Activated naive CD4-positive, alpha-beta T cell treated with anti-CD3 and anti-CD28 coated beads for 36 hours (primary cell): ENCODE data around the gene GDF10. TPM values are rescaled to one million over a fixed set of nuclear protein-coding genes. Genes with fewer than 3 reads are reported as not detected.
A peak's percentile ranks its signal among the peaks of the same experiment; 100 is the strongest.

Experiments used
- CTCF ChIA-PET: fragments of 350-600 bp; sonication (Branson Sonifier 250); formaldehyde crosslinking; loops from one replicate; lab custom pipeline; 2021; ENCODE audit warnings: antibody characterized with exemption; lab: Charles Lee
- DNase-seq: peaks from one replicate; pipeline ENCODE4 v3.0.0-alpha.2; 2020
- H3K27ac Mint-ChIP-seq: one replicate; pipeline ENCODE4 v1.8.0; 2021; ENCODE audit warnings: mild to moderate bottlenecking, mixed read lengths
- H3K27me3 Mint-ChIP-seq: one replicate; pipeline ENCODE4 v1.8.0; 2021; ENCODE audit warnings: low read depth, mixed read lengths
- H3K36me3 Mint-ChIP-seq: one replicate; pipeline ENCODE4 v1.8.0; 2021; ENCODE audit warnings: low read depth, mixed read lengths
- H3K4me1 Mint-ChIP-seq: one replicate; pipeline ENCODE4 v1.8.0; 2021; ENCODE audit warnings: low read depth, mixed read lengths
- H3K4me3 Mint-ChIP-seq: one replicate; pipeline ENCODE4 v1.8.0; 2021; ENCODE audit warnings: mild to moderate bottlenecking, moderate library complexity, mixed read lengths
- H3K9me3 Mint-ChIP-seq: one replicate; pipeline ENCODE4 v1.8.0; 2021; ENCODE audit warnings: mixed read lengths
- intact Hi-C: fragments of 100-400 bp; cut with micrococcal nuclease; formaldehyde crosslinking; loops from one replicate; pipeline ENCODE4 v1.15.1; 2023
- total RNA-seq, 2 experiments: library from RNA; stranded (reverse); gene quantifications; one replicate each; pipeline ENCODE4 v1.2.3, GENCODE V29; 2021

The GDF10 gene
- total RNA-seq, 2 experiments from 2014 or later = 0.12 to 0.19 TPM

GRCh38 chr10:47309408-47310089 lies 9.6 kb downstream of the GDF10 start:
- Mint-ChIP-seq H3K36me3 (no peaks in the 10 kb centered on the region), H3K4me3 (no peak overlapping the region), H3K9me3 (no peaks in the 10 kb centered on the region), H3K4me1 (peaks cover 37% of the 10 kb centered on the region), H3K27ac (no peak overlapping the region), H3K27me3 (no peaks in the 10 kb centered on the region)
- peak; percentile 56 for DNase-seq
- CTCF ChIA-PET = interaction anchor here (0.8 to 9.3 kb wide), 2 partner anchors 263 to 284 kb away, joined by 4 to 185 read pairs; no protein-coding TSS in a partner anchor
- intact Hi-C loops = loop anchor here (5.0 kb wide), 2 partner anchors 102 to 142 kb away; no protein-coding TSS in a partner anchor

- Mint-ChIP-seq H3K36me3 (no peaks in the 10 kb centered on the region), H3K27ac (no peak overlapping the region), H3K27me3 (no peaks in the 10 kb centered on the region), H3K9me3 (no peaks in the 10 kb centered on the region), H3K4me1 (peaks cover 37% of the 10 kb centered on the region), H3K4me3 (no peak overlapping the region)
- intact Hi-C loops = loop anchor here (5.0 kb wide), 1 partner anchor 143 kb away; no protein-coding TSS in a partner anchor
- CTCF ChIA-PET = interaction anchor here (0.8 to 9.3 kb wide), 3 partner anchors 263 to 285 kb away, joined by 4 to 185 read pairs (median 72); no protein-coding TSS in a partner anchor
- DNase-seq = no peak
These were observed 10.1 kb downstream of the GDF10 start for GRCh38 chr10:47310090-47310505.

- CTCF ChIA-PET = interaction anchor here (0.7 to 9.3 kb wide), 43 partner anchors 8 to 313 kb away, joined by 3 to 185 read pairs (median 4); partner anchors contain the start of gene GDF10
- H3K4me3 Mint-ChIP-seq = no peak overlapping the region
- intact Hi-C loops = loop anchor here (1.0 to 5.0 kb wide), 2 partner anchors 51 to 144 kb away; no protein-coding TSS in a partner anchor
- H3K27ac Mint-ChIP-seq = peak overlapping the region; percentile 41
- no peaks in the 10 kb centered on the region for H3K36me3 Mint-ChIP-seq
- no peaks in the 10 kb centered on the region for H3K9me3 Mint-ChIP-seq
- H3K27me3 Mint-ChIP-seq = no peaks in the 10 kb centered on the region
- DNase-seq = peak; percentile 54
- H3K4me1 Mint-ChIP-seq = peaks cover 36% of the 10 kb centered on the region
These were observed 11.4 kb downstream of the GDF10 start for GRCh38 chr10:47311193-47311931.

GRCh38 chr10:47311932-47312662 lies 12.1 kb downstream of the GDF10 start:
- peak overlapping the region; percentile 41 for H3K27ac Mint-ChIP-seq
- H3K9me3 Mint-ChIP-seq = no peaks in the 10 kb centered on the region
- DNase-seq = peak; percentile 93
- intact Hi-C loops = loop anchor here (1.0 to 5.0 kb wide), 5 partner anchors 28 to 288 kb away; no protein-coding TSS in a partner anchor
- peaks cover 32% of the 10 kb centered on the region for H3K4me1 Mint-ChIP-seq
- no peaks in the 10 kb centered on the region for H3K36me3 Mint-ChIP-seq
- no peaks in the 10 kb centered on the region for H3K27me3 Mint-ChIP-seq
- CTCF ChIA-PET = interaction anchor here (0.6 to 9.3 kb wide), 45 partner anchors 9 to 313 kb away, joined by 3 to 185 read pairs (median 4); partner anchors contain the start of gene GDF10
- no peak overlapping the region for H3K4me3 Mint-ChIP-seq

GRCh38 chr10:47312663-47312995 lies 12.6 kb downstream of the GDF10 start:
- no peak for DNase-seq
- intact Hi-C loops = loop anchor here (1.0 to 5.0 kb wide), 4 partner anchors 28 to 288 kb away; no protein-coding TSS in a partner anchor
- no peak overlapping the region for H3K27ac Mint-ChIP-seq
- H3K36me3 Mint-ChIP-seq = no peaks in the 10 kb centered on the region
- no peaks in the 10 kb centered on the region for H3K27me3 Mint-ChIP-seq
- peaks cover 26% of the 10 kb centered on the region for H3K4me1 Mint-ChIP-seq
- CTCF ChIA-PET = interaction anchor here (0.6 to 9.3 kb wide), 25 partner anchors 9 to 314 kb away, joined by 3 to 185 read pairs (median 5); partner anchors contain the start of gene GDF10
- H3K4me3 Mint-ChIP-seq = no peak overlapping the region
- no peaks in the 10 kb centered on the region for H3K9me3 Mint-ChIP-seq

GRCh38 chr10:47314416-47314970 lies 14.5 kb downstream of the GDF10 start:
- intact Hi-C loops = loop anchor here (5.0 kb wide), 1 partner anchor 147 kb away; no protein-coding TSS in a partner anchor
- CTCF ChIA-PET = interaction anchor here (1.2 to 9.3 kb wide), 4 partner anchors 11 to 289 kb away, joined by 4 to 185 read pairs (median 46); no protein-coding TSS in a partner anchor

GRCh38 chr10:47315421-47315820 lies 15.4 kb downstream of the GDF10 start:
- CTCF ChIA-PET = interaction anchor here (0.7 to 9.3 kb wide), 5 partner anchors 12 to 291 kb away, joined by 3 to 185 read pairs (median 7); no protein-coding TSS in a partner anchor
- Mint-ChIP-seq H3K36me3 (no peaks in the 10 kb centered on the region), H3K9me3 (no peaks in the 10 kb centered on the region), H3K4me1 (peaks cover 18% of the 10 kb centered on the region), H3K27ac (no peak overlapping the region), H3K27me3 (no peaks in the 10 kb centered on the region), H3K4me3 (no peak overlapping the region)
- DNase-seq = no peak
- intact Hi-C loops = no loop called here

More at GRCh38 chr10:47314416-47314970, 14.5 kb downstream of the GDF10 start:
- H3K9me3 Mint-ChIP-seq = no peaks in the 10 kb centered on the region
- no peaks in the 10 kb centered on the region for H3K27me3 Mint-ChIP-seq
- peaks cover 20% of the 10 kb centered on the region for H3K4me1 Mint-ChIP-seq
- H3K27ac Mint-ChIP-seq = no peak overlapping the region
- no peak overlapping the region for H3K4me3 Mint-ChIP-seq
- H3K36me3 Mint-ChIP-seq = no peaks in the 10 kb centered on the region
- DNase-seq = no peak

- no peak for DNase-seq
- H3K27ac Mint-ChIP-seq = no peak overlapping the region
- H3K36me3 Mint-ChIP-seq = no peaks in the 10 kb centered on the region
- H3K4me3 Mint-ChIP-seq = no peak overlapping the region
- H3K9me3 Mint-ChIP-seq = no peaks in the 10 kb centered on the region
- H3K27me3 Mint-ChIP-seq = no peaks in the 10 kb centered on the region
- CTCF ChIA-PET = interaction anchor here (0.7 to 9.3 kb wide), 4 partner anchors 38 to 292 kb away, joined by 3 to 185 read pairs (median 6); no protein-coding TSS in a partner anchor
- intact Hi-C loops = no loop called here
- H3K4me1 Mint-ChIP-seq = peaks cover 12% of the 10 kb centered on the region
These were observed 16.1 kb downstream of the GDF10 start for GRCh38 chr10:47316131-47316530.

- Mint-ChIP-seq H3K4me3 (no peak overlapping the region), H3K4me1 (peaks cover under 1% of the 10 kb centered on the region), H3K36me3 (no peaks in the 10 kb centered on the region), H3K9me3 (no peaks in the 10 kb centered on the region), H3K27ac (no peak overlapping the region), H3K27me3 (no peaks in the 10 kb centered on the region)
- no peak for DNase-seq
- intact Hi-C loops = no loop called here
- CTCF ChIA-PET = interaction anchor here (9.3 kb wide), 1 partner anchor 270 kb away, joined by 185 read pairs; no protein-coding TSS in a partner anchor
These were observed 17.3 kb downstream of the GDF10 start for GRCh38 chr10:47317251-47317650.

- H3K4me1 Mint-ChIP-seq = no peaks in the 10 kb centered on the region
- intact Hi-C loops = no loop called here
- H3K36me3 Mint-ChIP-seq = no peaks in the 10 kb centered on the region
- no peak for DNase-seq
- no peaks in the 10 kb centered on the region for H3K9me3 Mint-ChIP-seq
- CTCF ChIA-PET = no interaction called here
- H3K4me3 Mint-ChIP-seq = no peak overlapping the region
- H3K27ac Mint-ChIP-seq = no peak overlapping the region
- H3K27me3 Mint-ChIP-seq = no peaks in the 10 kb centered on the region
These were observed 18.7 kb downstream of the GDF10 start for GRCh38 chr10:47318706-47319105.

- Mint-ChIP-seq H3K9me3 (no peaks in the 10 kb centered on the region), H3K36me3 (no peaks in the 10 kb centered on the region), H3K4me3 (no peak overlapping the region), H3K27ac (no peak overlapping the region), H3K4me1 (no peaks in the 10 kb centered on the region), H3K27me3 (no peaks in the 10 kb centered on the region)
- no peak for DNase-seq
- intact Hi-C loops = no loop called here
- CTCF ChIA-PET = interaction anchor here (0.7 kb wide), 1 partner anchor 24 kb away, joined by 7 read pairs; no protein-coding TSS in a partner anchor
These were observed 19.8 kb downstream of the GDF10 start for GRCh38 chr10:47319784-47320183.
